ENCODE results near the gene KRTAP1-4.

DNA sequence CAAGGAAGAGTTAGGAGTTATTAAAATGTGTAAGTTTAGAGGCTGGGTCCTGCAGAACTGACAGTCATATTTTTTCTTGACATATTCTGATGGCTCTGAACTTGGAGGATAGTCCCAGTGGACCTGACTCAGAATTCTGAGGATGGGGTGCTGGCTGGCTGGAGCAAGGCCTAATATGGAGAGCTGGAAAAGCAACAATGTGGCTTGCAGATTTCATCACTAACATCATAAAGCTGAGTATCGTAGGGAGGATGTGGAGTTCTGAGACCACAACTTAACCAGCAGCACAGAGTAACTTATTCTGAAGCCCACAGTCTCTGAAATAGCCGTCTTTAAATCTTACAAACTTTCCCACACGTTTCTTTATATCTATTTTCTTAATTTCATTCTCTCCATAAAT lies 5.3 kb downstream of the KRTAP1-4 start:
- TF ChIP-seq POLR2A (IDR thresholded peaks at IDR 0.05) = no peak
- TF ChIP-seq, protein P1, sequence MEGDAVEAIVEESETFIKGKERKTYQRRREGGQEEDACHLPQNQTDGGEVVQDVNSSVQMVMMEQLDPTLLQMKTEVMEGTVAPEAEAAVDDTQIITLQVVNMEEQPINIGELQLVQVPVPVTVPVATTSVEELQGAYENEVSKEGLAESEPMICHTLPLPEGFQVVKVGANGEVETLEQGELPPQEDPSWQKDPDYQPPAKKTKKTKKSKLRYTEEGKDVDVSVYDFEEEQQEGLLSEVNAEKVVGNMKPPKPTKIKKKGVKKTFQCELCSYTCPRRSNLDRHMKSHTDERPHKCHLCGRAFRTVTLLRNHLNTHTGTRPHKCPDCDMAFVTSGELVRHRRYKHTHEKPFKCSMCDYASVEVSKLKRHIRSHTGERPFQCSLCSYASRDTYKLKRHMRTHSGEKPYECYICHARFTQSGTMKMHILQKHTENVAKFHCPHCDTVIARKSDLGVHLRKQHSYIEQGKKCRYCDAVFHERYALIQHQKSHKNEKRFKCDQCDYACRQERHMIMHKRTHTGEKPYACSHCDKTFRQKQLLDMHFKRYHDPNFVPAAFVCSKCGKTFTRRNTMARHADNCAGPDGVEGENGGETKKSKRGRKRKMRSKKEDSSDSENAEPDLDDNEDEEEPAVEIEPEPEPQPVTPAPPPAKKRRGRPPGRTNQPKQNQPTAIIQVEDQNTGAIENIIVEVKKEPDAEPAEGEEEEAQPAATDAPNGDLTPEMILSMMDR (IDR thresholded peaks at IDR 0.05 in 4 of 5, conservative IDR thresholded peaks at IDR 0.05 in 1 of 5) = no peak

All from gastrocnemius medialis (tissue), 4 donors.